Hepatocyte (in vitro differentiated cells): ENCODE measurements around the gene BAIAP2L1.

Source experiments
- EZH2 ChIP-seq: fragments of 200-600 bp; sonication (generic); IDR thresholded peaks from 2 replicates; pipeline ENCODE4 v1.6.1; 2016; ENCODE audit warnings: antibody characterized with exemption, mild to moderate bottlenecking, borderline replicate concordance
- EZH2phosphoT487 ChIP-seq: fragments of 200-600 bp; sonication (generic); IDR thresholded peaks from one replicate; pipeline ENCODE4 v1.6.1; 2018; ENCODE audit warnings: antibody characterized with exemption, mild to moderate bottlenecking, low read depth, moderate library complexity; ENCODE audit not compliant: unreplicated experiment, severe bottlenecking
- TF ChIP-seq, protein P1 (sequence below): fragments of 200-600 bp; sonication (generic); IDR thresholded peaks from 2 replicates; pipeline ENCODE4 v1.5.1; 2016; ENCODE audit warnings: antibody characterized with exemption, mild to moderate bottlenecking; ENCODE audit not compliant: poor library complexity

DNA sequence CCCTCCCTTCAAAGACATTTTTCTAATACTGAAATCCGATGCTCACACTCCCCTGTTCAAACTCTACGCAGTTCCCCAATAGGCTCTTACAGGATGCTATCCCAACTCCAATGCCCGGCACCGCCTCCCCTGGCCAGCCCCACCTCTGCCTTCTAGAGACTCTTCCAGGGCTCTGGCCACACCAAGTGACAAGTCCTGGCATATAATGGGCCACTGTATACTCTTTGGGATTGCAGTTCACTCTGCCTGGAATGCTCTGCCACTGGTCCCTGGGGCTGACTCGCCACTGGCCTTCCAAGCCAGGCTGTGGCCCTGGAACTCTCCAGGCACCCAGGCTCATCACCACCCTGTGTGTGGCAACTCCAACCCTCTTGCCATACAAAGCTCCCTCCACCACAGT, 122.5 kb downstream of the BAIAP2L1 start:
- TF ChIP-seq, protein P1, sequence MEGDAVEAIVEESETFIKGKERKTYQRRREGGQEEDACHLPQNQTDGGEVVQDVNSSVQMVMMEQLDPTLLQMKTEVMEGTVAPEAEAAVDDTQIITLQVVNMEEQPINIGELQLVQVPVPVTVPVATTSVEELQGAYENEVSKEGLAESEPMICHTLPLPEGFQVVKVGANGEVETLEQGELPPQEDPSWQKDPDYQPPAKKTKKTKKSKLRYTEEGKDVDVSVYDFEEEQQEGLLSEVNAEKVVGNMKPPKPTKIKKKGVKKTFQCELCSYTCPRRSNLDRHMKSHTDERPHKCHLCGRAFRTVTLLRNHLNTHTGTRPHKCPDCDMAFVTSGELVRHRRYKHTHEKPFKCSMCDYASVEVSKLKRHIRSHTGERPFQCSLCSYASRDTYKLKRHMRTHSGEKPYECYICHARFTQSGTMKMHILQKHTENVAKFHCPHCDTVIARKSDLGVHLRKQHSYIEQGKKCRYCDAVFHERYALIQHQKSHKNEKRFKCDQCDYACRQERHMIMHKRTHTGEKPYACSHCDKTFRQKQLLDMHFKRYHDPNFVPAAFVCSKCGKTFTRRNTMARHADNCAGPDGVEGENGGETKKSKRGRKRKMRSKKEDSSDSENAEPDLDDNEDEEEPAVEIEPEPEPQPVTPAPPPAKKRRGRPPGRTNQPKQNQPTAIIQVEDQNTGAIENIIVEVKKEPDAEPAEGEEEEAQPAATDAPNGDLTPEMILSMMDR = no peak
- TF ChIP-seq EZH2 (no peak), EZH2phosphoT487 (no peak)
